Measurements from ENCODE around the gene MRPL43.

GRCh38 chr10:100998183-100998990 is 11.1 kb upstream of the MRPL43 start:
- no peak for TF ChIP-seq POLR2AphosphoS5 (IDR thresholded peaks at IDR 0.05)
- TF ChIP-seq POLR2A (IDR thresholded peaks at IDR 0.05): no peak
- no peak for TF ChIP-seq CTCF (IDR thresholded peaks at IDR 0.05)

All from suprapubic skin (tissue), 4 donors.